ENCODE measurements around the gene KRTAP10-7.

Gene KRTAP10-7

DNA sequence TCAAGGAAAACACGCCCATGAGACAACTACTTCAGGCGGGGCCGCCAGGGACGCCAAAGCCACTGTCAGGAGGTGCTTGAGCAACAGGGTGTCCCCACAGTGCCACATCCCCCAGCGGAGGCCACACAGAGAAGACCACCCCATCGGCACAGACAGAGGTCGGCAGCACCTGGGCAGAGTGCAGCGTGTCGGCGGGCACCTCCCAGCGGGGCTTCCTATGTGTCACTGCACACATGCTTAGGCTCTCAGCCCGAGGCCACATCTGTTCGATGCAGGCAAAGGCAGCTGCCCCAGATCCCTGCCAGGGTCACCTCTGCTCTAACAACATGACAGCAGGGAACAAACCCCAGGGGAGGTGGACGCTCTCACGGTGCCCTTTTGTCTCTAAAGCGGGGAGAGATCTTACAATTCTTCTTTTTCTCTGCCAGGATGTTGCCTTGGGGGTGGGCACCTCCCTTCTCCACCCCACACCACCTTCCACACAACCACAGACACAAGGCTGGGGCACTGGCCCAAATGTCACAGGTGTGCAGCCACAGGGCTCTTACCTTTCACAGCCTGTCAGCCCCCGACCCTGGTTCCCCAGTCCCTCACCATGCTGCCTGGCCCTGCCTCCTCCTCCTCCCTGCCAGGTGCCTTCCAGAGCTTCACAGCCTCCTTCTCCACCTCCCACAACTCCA, 15.7 kb downstream of the KRTAP10-7 start:
- TF ChIP-seq, protein P1, sequence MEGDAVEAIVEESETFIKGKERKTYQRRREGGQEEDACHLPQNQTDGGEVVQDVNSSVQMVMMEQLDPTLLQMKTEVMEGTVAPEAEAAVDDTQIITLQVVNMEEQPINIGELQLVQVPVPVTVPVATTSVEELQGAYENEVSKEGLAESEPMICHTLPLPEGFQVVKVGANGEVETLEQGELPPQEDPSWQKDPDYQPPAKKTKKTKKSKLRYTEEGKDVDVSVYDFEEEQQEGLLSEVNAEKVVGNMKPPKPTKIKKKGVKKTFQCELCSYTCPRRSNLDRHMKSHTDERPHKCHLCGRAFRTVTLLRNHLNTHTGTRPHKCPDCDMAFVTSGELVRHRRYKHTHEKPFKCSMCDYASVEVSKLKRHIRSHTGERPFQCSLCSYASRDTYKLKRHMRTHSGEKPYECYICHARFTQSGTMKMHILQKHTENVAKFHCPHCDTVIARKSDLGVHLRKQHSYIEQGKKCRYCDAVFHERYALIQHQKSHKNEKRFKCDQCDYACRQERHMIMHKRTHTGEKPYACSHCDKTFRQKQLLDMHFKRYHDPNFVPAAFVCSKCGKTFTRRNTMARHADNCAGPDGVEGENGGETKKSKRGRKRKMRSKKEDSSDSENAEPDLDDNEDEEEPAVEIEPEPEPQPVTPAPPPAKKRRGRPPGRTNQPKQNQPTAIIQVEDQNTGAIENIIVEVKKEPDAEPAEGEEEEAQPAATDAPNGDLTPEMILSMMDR (IDR thresholded peaks at IDR 0.05; ENCODE audit: low read depth, low read length), result no peak
- H3K4me3 ChIP-seq (ENCODE audit: low read depth, low read length), result no peak overlapping the region
- no peak for DNase-seq (ENCODE audit: low read depth, low spot score)
- in situ Hi-C loops (cut with HindIII; ENCODE audit: low sequenced_read_pairs), result no loop called here

DNA sequence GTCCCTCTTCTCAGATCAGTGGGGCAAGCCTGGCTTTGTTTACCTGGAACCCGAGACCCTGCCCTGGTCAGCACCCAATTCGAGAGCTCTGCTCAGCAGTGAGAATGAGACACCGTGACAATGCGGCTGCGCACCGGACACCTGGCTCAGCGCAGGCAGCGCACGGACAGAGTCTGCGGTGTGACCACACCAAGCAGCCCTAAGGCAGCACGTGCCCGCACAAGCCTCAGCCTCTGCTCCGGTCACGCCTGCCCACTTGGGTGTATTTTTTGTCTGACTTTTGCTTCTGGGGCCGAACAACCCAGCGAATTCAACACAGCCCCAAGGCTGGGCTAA, 16.2 kb downstream of the KRTAP10-7 start:
- H3K4me3 ChIP-seq (ENCODE audit: low read depth, low read length), result no peak overlapping the region
- TF ChIP-seq, protein P1 (IDR thresholded peaks at IDR 0.05; ENCODE audit: low read depth, low read length), result no peak
- in situ Hi-C loops (cut with HindIII; ENCODE audit: low sequenced_read_pairs), result no loop called here
- DNase-seq (ENCODE audit: low read depth, low spot score), result no peak

DNA sequence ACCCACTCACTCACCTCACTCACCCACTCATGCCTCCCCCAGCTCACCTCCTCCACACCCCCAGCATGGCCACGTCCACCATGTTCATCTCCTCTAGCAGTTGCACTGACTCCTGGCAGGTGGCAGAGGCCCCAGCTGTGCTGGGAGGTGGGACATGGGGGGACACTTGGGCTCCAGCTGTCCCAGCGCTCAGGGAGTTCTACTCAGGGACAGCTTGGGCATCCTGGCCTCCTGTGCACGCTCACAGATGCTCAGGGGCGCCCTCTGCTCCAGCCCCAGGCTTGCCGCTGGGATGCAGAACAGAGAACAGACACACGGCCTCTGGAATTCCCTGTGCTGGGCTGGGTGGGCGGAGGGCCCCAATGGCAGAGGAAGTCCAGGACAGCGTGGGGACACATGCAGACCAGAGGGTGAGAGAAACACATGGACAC, 16.7 kb downstream of the KRTAP10-7 start:
- no peak for DNase-seq (ENCODE audit: low read depth, low spot score)
- TF ChIP-seq, protein P1 (IDR thresholded peaks at IDR 0.05; ENCODE audit: low read depth, low read length), result no peak
- no peak overlapping the region for H3K4me3 ChIP-seq (ENCODE audit: low read depth, low read length)
- in situ Hi-C loops (cut with HindIII; ENCODE audit: low sequenced_read_pairs), result no loop called here

DNA sequence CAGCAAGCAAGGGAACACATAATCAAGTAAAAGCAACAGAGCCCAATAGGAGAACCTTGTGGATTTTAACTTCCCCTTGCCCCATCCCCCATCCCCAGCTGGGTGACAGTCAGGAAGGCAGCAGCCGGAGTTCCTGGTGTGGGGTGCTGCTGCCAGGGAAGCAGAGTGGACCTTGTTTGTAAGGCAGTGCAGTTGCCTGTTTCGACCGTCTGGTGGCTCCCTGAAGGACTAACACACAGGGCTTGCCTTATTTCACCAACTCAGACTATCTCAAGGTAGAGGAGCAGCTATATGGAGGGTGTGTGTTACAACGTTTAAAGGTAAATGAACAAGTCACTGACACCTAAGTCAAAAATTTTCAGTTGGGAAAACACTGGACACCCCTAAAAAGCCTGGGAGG, 18.1 kb downstream of the KRTAP10-7 start:
- no peak overlapping the region for H3K4me3 ChIP-seq (ENCODE audit: low read depth, low read length)
- in situ Hi-C loops (cut with HindIII; ENCODE audit: low sequenced_read_pairs), result no loop called here
- no peak for DNase-seq (ENCODE audit: low read depth, low spot score)
- TF ChIP-seq, protein P1 (IDR thresholded peaks at IDR 0.05; ENCODE audit: low read depth, low read length), result peak; percentile 6

DNA sequence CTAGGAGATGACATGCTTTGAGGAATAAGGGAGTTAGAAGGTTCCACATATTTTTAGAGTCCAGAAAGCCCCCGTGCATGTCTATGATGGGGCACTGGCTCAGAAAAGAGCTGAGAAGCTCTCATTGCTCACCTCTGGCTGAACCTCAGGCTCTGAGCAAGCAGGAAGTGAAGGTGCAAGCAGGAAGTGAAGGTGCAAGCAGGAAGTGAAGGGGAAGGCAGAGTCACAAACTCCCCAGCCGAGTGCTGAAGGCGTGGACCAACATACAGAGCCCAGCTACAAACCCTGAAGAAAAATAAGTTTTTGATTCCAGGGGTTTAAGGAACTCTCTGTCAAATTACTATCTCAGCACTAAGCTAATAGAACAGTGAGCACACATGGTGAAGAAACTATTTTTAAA, 18.5 kb downstream of the KRTAP10-7 start:
- TF ChIP-seq, protein P1 (IDR thresholded peaks at IDR 0.05; ENCODE audit: low read depth, low read length), result no peak
- H3K4me3 ChIP-seq (ENCODE audit: low read depth, low read length), result no peak overlapping the region
- in situ Hi-C loops (cut with HindIII; ENCODE audit: low sequenced_read_pairs), result no loop called here
- no peak for DNase-seq (ENCODE audit: low read depth, low spot score)

DNA sequence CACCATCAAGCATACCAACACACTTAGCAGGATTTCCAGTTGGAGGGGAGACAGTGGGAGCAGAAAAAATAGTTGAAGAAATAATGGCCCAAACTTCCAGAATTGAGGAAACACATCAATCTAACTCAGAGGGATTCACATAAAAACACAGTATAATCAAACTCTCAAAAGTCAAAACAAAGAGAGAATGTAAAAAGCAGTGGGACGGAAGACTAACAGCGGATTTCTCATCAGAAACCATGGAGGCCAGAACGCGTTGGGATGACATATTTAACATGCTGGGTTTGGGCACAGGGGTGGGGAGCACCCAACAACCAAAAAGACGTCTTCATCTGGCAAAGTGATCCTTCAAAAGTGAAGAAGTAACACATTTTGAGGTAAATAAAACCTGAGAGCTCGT, 19.5 kb downstream of the KRTAP10-7 start:
- no peak overlapping the region for H3K4me3 ChIP-seq (ENCODE audit: low read depth, low read length)
- in situ Hi-C loops (cut with HindIII; ENCODE audit: low sequenced_read_pairs), result no loop called here
- DNase-seq (ENCODE audit: low read depth, low spot score), result no peak
- TF ChIP-seq, protein P1 (IDR thresholded peaks at IDR 0.05; ENCODE audit: low read depth, low read length), result no peak
